Nephron (organoid): ENCODE data around the gene BDH1.

Experiments
- H3K27ac Mint-ChIP-seq, 3 experiments: 2 replicates each; pipeline ENCODE4 v1.8.0; 2020; ENCODE audit warnings: mixed read lengths in 3 of 3, mild to moderate bottlenecking in 2 of 3, moderate library complexity in 1 of 3
- H3K27me3 Mint-ChIP-seq: 2 replicates; pipeline ENCODE4 v1.8.0; 2021; ENCODE audit warnings: low read depth, mild to moderate bottlenecking, moderate library complexity, mixed read lengths
- H3K36me3 Mint-ChIP-seq: 2 replicates; pipeline ENCODE4 v1.8.0; 2020; ENCODE audit warnings: low read depth, mixed read lengths
- H3K4me1 Mint-ChIP-seq: 2 replicates; pipeline ENCODE4 v1.8.0; 2020; ENCODE audit warnings: mixed read lengths
- H3K4me3 Mint-ChIP-seq, 3 experiments: 2 replicates each; pipeline ENCODE4 v1.8.0; 2020; ENCODE audit warnings: mild to moderate bottlenecking in 3 of 3, mixed read lengths in 3 of 3, moderate library complexity in 2 of 3
- H3K9me3 Mint-ChIP-seq: 2 replicates; pipeline ENCODE4 v1.8.0; 2020; ENCODE audit warnings: mixed read lengths
- CTCF ChIP-seq, 3 experiments: fragments of 200-600 bp; sonication (generic); IDR thresholded peaks; one replicate each; pipeline ENCODE4 v1.5.0; 2021; ENCODE audit warnings: antibody characterized with exemption in 3 of 3; ENCODE audit not compliant: unreplicated experiment in 3 of 3

Gene BDH1

DNA sequence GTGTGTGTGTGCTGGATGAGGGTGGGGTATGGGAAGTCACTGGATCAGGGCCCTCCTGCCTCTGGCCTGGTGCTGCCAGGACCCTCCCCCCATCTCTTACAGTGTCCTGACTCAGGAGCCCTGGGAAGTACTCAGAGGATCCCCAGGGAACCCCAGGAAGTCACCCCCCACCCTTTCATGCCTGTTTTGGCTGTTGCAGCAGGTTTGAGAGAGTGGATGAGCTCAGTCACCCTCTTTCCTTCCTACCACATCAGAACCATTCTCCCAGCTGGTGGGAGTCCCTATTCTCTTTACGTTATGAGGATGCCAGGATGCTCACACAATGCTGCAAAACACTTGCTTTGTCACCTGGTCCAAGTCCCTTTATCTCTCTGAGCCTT, 59.0 kb downstream of the BDH1 start:
- H3K27ac Mint-ChIP-seq, result peak overlapping the region in 2 of 3 experiments; percentile 24 to 70

DNA sequence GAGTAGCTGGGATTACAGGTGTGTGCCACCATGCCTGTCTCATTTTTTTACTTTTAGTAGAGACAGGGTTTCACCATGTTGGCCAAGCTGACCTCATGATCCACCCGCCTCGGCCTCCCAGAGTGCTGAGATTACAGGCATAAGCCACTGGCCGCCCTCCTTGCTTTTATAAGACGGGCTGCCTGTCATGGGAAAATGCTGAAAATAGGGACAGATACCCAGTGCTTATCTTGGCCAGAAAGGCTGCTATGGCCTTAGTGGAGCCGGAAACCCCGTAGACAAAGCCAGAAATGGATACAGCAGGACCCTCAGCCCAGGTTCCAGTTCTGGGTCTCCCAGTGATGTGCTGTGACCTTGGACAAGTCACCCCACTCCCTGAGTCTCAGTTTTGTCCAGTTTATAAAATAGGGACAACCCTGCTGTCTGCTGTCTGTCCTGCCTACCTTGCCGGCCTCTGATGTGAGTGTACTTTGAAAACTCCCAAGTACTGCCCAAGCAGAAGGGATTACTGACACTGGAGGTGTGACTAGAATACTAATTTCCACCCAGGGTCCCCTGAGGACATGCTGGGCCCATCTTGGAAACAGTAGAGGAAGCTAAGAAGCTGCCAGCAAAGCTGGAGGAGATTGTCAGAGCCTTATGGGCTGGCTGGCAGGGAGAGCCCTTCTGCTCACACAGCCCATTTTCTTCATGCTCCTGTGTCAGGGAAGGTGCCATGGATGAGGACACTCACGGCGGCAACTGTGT, 59.6 kb downstream of the BDH1 start:
- H3K4me1 Mint-ChIP-seq, result peaks cover 43% of the 10 kb centered on the region
- H3K27ac Mint-ChIP-seq, result peak overlapping the region; percentile 24 to 70 (median 31)
- H3K9me3 Mint-ChIP-seq, result no peaks in the 10 kb centered on the region
- no peaks in the 10 kb centered on the region for H3K27me3 Mint-ChIP-seq
- no peaks in the 10 kb centered on the region for H3K36me3 Mint-ChIP-seq
- no peak for TF ChIP-seq CTCF (IDR thresholded peaks at IDR 0.05; ENCODE audit: unreplicated experiment in 3 of 3)
- H3K4me3 Mint-ChIP-seq, result no peak overlapping the region

More for the DNA sequence above, 59.0 kb downstream of the BDH1 start:
- TF ChIP-seq CTCF (IDR thresholded peaks at IDR 0.05; ENCODE audit: unreplicated experiment in 3 of 3), result no peak
- Mint-ChIP-seq H3K4me3 (no peak overlapping the region), H3K9me3 (no peaks in the 10 kb centered on the region), H3K36me3 (no peaks in the 10 kb centered on the region), H3K4me1 (peaks cover 46% of the 10 kb centered on the region), H3K27me3 (no peaks in the 10 kb centered on the region)

DNA sequence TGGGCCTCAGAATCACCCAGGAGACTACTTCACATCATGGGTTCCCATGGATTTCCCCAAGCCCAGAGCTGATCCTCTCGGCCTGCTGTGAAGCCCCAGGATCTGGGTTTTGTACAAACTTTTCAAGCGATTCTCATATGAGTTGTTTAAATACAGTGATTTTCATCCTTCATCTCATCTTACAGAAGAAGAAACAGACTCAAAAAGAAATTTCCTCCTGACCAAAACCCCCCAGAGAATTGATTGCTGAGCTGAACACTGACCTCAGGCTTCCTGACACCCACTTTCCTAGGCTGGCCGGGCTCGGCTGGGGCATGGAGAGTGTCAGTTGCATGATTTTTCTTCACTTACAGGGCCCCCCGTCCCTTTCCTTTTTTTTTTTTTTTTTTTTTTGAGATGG, 60.3 kb downstream of the BDH1 start:
- Mint-ChIP-seq H3K36me3 (no peaks in the 10 kb centered on the region), H3K27ac (peak overlapping the region; percentile 31 to 70 (median 32)), H3K9me3 (no peaks in the 10 kb centered on the region), H3K27me3 (no peaks in the 10 kb centered on the region), H3K4me1 (peaks cover 40% of the 10 kb centered on the region), H3K4me3 (no peak overlapping the region)
- TF ChIP-seq CTCF (IDR thresholded peaks at IDR 0.05; ENCODE audit: unreplicated experiment in 3 of 3), result no peak

- H3K4me1 Mint-ChIP-seq, result peaks cover 45% of the 10 kb centered on the region
- peak overlapping the region; percentile 31 to 70 (median 32) for H3K27ac Mint-ChIP-seq
- H3K9me3 Mint-ChIP-seq, result no peaks in the 10 kb centered on the region
- no peaks in the 10 kb centered on the region for H3K36me3 Mint-ChIP-seq
- peaks cover 3% of the 10 kb centered on the region for H3K27me3 Mint-ChIP-seq
- H3K4me3 Mint-ChIP-seq, result peak overlapping the region in 2 of 3 experiments; percentile 22 to 44
- TF ChIP-seq CTCF (IDR thresholded peaks at IDR 0.05; ENCODE audit: unreplicated experiment in 3 of 3), result no peak
Observed at GRCh38 chr3:197495059-197495455, 60.7 kb downstream of the BDH1 start.

DNA sequence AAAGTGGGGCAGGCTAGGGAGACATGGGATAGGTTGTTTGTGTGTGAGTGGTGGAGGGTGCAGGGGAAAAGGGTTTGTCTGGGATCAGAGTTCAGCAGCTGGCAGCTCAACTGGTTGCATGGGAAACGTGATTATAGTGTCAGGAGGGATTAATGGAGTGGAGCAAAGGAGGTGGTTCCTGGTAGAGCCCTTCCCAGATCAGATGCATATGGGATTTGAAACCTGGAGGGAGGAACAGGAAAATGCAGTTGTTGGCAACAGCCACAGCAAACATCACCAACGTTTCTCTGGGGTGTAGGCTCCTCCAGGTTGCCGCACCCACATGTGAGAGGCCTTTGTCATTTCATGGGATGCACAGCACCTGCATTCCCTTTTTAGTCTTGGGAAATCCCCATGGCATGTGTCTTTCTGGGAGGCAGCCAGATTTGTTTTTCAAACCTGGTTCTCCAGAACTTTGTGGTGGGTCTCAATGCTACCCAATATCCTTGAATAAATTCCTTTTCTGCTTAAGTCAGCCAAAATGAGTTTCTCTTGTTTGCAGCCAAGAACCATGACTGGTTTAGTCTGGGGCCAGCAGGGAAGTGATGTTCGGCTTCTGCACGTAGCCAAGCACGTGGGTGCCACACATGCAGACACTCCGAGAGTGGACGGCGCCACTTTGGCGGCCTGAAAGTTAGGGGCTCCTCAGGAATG, 61.3 kb downstream of the BDH1 start:
- TF ChIP-seq CTCF (IDR thresholded peaks at IDR 0.05; ENCODE audit: unreplicated experiment in 3 of 3), result no peak
- H3K4me1 Mint-ChIP-seq, result peaks cover 47% of the 10 kb centered on the region
- peaks cover 3% of the 10 kb centered on the region for H3K27me3 Mint-ChIP-seq
- peak overlapping the region in 1 of 3 experiments; percentile 44 for H3K4me3 Mint-ChIP-seq
- H3K9me3 Mint-ChIP-seq, result no peaks in the 10 kb centered on the region
- peak overlapping the region; percentile 31 to 70 (median 32) for H3K27ac Mint-ChIP-seq
- H3K36me3 Mint-ChIP-seq, result no peaks in the 10 kb centered on the region
